Activated CD4-positive, CD25-positive, alpha-beta regulatory T cell treated with anti-CD3 and anti-CD28 coated beads, Interleukin-2, amount 50 U/mL, for 16 hours (primary cell): ENCODE results near the gene OLFML2B.
"Not testable (repeated sequence)": the region's sequence is repeated elsewhere in the genome, so short reads cannot be mapped to it uniquely, and the experiment has no call there.

Experiments
- DNase-seq: peaks from one replicate; pipeline ENCODE4 v3.0.0-alpha.2; 2020; ENCODE audit warnings: low read depth, low spot score

The OLFML2B gene

GRCh38 chr1:162035241-162035640, 11.6 kb upstream of the OLFML2B start:
- DNase-seq, result no peak

GRCh38 chr1:162033428-162033827, 9.8 kb upstream of the OLFML2B start:
- no peak for DNase-seq

GRCh38 chr1:162030759-162031280, 7.2 kb upstream of the OLFML2B start:
- DNase-seq, result no peak

GRCh38 chr1:162029157-162029556, 5.5 kb upstream of the OLFML2B start:
- DNase-seq, result no peak

GRCh38 chr1:162028726-162029125, 5.1 kb upstream of the OLFML2B start:
- DNase-seq, result no peak

GRCh38 chr1:162026881-162027280, 3.2 kb upstream of the OLFML2B start:
- no peak for DNase-seq

- no peak for DNase-seq
Observed at GRCh38 chr1:162025541-162025940, 1.9 kb upstream of the OLFML2B start.

GRCh38 chr1:162023181-162023546, 505 bp downstream of the OLFML2B start:
- DNase-seq, result no peak

- no peak for DNase-seq
Observed at GRCh38 chr1:162022626-162023025, 1.0 kb downstream of the OLFML2B start.

GRCh38 chr1:162021124-162021523, 2.5 kb downstream of the OLFML2B start:
- no peak for DNase-seq

GRCh38 chr1:162020150-162020549, 3.5 kb downstream of the OLFML2B start:
- DNase-seq, result no peak

- DNase-seq, result no peak
Observed at GRCh38 chr1:162019446-162019845, 4.2 kb downstream of the OLFML2B start.

GRCh38 chr1:162019006-162019405, 4.7 kb downstream of the OLFML2B start:
- no peak for DNase-seq

GRCh38 chr1:162018418-162018817, 5.3 kb downstream of the OLFML2B start:
- no peak for DNase-seq

- not testable (repeated sequence) for DNase-seq
Observed at GRCh38 chr1:162017791-162018190, 5.9 kb downstream of the OLFML2B start.

- DNase-seq, result no peak
Observed at GRCh38 chr1:162016631-162017030, 7.0 kb downstream of the OLFML2B start.

- no peak for DNase-seq
Observed at GRCh38 chr1:162015196-162015595, 8.5 kb downstream of the OLFML2B start.

- no peak for DNase-seq
Observed at GRCh38 chr1:162014202-162014601, 9.5 kb downstream of the OLFML2B start.

- no peak for DNase-seq
Observed at GRCh38 chr1:162013289-162013688, 10.4 kb downstream of the OLFML2B start.

- no peak for DNase-seq
Observed at GRCh38 chr1:162011337-162012012, 12.2 kb downstream of the OLFML2B start.

GRCh38 chr1:162010175-162010506, 13.5 kb downstream of the OLFML2B start:
- DNase-seq, result no peak

- no peak for DNase-seq
Observed at GRCh38 chr1:162009501-162010174, 14.0 kb downstream of the OLFML2B start.

GRCh38 chr1:162008799-162009198, 14.9 kb downstream of the OLFML2B start:
- DNase-seq, result no peak
